ENCODE data around the gene MARK2.
A peak's percentile ranks its signal among the peaks of the same experiment; 100 is the strongest.
"Not testable (repeated sequence)": the region's sequence is repeated elsewhere in the genome, so short reads cannot be mapped to it uniquely, and the experiment has no call there.

The MARK2 gene

DNA sequence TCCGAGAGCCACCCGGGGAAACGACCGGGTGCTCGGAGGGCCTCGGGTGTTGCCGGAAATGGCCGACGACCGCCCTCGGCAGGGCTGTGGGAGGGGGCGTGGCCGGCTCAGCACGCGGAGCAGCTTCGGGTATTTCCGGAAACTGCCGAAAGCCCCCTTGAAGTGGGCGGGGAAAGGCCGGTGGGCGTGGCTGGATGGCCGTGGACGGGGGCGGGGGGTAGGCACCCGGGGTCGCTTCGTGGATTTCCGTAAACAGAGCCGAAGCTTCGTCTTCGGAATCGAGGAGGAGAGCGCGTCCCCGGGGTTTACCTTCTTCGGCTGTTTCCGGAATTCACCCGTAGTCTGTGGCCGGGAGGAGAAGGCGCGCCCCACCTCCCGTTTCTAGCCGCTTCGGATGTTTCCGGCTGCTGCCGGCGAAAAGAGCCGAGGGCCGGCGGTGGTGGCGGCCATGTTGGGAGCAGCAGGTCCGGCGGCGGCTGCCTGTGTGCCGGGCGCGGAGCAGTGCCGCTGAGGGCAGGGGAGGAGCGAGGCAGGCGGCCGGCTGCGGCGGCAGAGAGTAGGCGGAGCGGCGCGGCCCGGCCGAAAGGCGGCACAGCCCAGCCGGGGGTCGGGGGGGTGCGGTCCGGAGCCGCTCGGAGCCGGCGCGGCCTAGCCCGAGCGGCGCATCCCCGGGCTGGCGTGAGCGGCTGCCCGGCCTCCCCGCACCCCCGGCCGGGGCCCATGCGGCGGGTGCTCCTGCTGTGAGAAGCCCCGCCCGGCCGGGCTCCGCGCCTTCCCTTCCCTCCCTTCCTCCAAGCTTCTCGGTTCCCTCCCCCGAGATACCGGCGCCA, at the start of gene MARK2:
TSS of gene MARK2 (plus strand) at position 433 of the 830 bp plus-strand sequence. CDS start at position 830, 397 bp downstream.
- peak; percentile 99 for DNase-seq (ENCODE audit: low spot score)

DNA sequence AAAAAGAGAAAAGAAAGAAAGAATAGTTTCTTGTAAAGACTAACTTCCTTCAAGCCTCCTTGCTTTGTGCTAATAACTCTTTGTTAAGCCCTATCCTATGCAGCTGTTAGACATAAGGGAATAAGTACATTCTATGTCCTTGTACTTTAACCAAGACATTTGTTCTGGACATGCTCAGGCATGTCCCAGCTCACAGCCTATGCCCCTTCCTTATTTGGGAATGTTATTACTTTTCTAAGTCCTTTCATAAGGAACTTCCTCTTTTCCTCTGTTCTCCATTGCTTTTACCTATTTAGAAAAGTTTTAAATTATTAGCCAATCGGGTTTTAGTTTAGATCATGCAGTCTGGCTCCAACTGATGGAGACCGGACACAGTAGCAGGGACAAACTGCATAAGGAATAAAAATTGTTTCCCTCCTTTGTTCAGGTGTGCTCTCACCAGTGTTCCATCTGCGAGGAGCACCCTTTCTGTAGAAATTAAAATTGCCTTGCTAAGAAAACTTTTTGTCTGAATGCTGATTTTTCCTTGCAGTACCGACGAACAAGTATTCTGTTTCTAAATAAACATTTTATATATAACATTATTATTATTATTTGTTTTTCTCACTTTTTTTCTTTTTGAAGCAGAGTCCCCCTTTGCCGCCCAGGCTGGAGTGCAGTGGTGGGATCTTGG, 47.3 kb upstream of the MARK2 start:
- no peak for DNase-seq (ENCODE audit: low spot score)

DNA sequence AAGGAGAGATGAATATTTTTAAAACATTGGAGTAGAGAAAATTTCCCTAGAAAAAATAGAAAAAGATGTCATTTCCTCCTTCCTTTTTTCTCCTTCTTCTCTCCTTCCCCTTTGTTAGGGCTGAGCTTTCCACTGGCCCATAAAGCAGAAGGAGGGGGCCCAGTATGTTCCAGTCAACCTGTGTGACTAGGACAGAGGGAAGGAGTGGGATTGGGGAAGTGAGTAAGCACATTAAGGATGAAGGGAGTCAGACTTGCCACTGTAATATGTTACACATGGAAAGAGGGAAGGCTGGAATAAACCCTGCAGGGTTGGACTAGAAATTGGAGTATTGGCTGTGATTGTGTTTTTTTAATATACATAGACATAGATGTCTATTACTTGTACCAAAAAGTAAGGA, 45.7 kb upstream of the MARK2 start:
- no peak for DNase-seq (ENCODE audit: low spot score)

DNA sequence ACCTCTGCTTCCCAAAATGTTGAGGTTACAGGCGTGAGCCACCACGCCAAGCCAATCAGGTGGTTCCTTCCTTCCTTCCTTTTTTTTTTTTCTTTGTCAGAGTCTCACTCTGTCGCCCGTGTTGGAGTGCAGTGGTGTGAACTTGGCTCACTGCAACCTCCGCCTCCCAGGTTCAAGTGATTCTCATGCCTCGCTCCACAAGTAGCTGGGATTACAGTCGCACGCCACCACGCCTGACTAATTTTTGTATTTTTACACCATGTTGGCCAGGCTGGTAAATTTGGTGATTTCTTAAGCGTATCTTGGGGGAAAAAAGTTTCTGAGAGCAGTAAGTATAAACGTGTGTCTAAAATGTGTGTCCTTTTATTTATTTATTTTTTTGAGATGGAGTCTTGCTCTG, 43.8 kb upstream of the MARK2 start:
- no peak for DNase-seq (ENCODE audit: low spot score)

DNA sequence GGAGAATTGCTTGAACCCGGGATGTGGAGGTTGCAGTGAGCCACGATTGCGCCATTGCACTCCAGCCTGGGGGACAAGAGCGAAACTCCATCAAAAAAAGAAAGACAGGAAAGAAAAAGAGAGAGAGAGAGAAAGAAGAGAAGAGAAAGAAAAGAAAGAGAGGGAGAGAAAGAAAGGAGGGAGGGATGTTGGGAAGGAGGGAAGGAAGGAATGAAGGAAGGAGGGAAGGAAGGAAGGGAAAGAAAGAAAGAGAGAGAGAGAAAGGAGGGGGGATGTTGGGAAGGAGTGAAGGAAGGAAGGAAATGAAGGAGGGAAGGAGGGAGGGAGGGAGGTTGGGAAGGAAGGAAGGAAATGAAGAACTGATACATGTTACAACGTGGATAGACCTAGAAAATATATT, 38.0 kb upstream of the MARK2 start:
- DNase-seq (ENCODE audit: low spot score) = no peak

DNA sequence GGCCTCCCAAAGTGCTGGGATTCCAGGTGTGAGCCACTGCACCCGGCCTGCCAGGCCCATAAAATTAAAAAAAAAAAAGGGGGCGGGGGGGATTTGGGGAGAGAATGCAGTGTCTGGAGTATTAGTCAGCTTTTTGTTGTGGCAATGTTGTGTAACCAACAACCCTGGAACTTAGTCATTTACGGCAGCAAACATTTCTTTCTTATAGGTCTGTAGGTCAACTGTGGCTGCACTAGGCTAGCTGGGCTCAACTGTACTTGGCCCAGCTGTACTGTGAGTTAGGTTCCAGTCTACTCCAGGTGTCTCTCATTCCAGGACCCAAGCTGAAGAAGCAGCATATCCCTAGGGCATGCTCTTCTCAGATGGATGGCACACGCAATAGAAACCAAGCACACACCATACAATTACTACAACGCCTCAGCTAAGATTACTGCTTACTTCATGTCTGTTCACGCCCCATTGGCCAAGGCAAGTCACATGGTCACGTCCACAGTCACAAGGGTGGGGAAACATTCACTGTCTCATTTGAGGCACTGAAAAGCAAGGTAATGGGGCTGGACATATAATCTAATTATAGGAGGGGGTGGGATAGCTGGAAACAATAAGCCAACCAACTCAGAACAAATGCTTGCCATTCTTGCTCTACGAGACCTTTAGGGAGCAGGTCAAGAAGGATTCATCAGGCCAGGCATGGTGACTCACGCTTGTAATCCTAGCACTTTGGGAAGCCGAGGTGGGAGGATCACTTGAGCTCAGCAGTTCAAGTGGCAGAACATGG, 36.1 kb upstream of the MARK2 start:
- peak; percentile 43 for DNase-seq (ENCODE audit: low spot score)

DNA sequence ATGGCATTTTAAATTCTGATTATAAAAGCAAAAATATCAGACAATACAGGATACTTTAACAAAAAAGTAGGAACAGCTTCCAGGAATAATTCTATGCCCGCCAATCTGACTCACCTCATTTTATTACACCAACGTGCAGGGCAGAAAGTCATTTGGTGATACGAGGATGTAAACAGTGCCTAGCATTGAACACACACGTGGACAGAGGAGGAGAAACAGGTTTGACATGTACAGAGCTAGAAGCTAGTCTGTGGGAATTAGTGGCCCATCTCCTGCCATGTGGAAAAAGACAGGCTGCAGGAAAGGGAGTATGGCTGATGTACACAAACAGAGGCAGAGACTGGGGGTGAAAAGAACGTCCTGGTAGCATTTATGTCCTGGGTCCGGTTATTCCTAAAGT, 34.7 kb upstream of the MARK2 start:
- DNase-seq (ENCODE audit: low spot score) = no peak

DNA sequence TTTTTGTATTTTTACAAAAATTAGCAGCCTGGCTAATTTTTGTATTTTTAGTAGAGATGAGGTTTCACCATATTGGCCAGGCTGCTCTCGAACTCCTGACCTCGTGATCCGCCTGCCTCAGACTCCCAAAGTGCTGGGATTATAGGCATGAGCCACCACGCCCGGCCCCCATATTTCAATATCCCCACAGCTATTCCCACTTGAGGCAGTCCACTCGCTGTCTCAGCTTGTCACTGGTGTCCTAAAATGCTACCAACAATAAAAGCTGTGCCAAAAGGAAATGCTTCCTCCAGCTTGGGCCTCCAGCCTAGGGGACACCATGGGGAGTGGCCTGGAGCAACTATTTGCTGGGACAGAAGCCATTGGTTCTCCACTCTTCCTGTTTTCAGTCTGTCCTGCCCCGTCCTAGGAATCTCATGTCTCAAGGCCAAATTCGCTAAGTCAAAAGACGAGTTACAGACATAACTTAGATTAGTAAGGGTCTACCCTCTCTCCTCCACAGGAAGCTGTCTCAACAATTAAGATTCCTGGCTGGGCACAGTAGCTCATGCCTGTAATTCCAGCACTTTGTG, 33.0 kb upstream of the MARK2 start:
- DNase-seq (ENCODE audit: low spot score) = peak; percentile 39

DNA sequence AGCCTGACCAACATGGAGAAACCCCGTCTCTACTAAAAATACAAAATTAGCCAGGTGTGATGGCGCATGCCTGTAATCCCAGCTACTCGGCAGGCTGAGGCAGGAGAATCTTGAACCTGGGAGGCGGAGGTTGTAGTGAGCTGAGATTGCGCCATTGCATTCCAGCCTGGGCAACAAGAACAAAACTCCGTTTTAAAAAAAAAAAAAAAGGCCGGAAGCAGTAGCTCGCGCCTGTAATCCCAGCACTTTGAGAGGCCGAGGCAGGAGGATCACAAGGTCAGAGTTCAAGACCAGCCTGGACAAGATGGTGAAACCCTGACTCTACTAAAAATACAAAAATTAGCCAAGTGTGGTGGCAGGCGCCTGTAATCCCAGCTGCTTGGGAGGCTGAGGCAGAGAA, 28.5 kb upstream of the MARK2 start:
- not testable (repeated sequence) for DNase-seq (ENCODE audit: low spot score)

DNA sequence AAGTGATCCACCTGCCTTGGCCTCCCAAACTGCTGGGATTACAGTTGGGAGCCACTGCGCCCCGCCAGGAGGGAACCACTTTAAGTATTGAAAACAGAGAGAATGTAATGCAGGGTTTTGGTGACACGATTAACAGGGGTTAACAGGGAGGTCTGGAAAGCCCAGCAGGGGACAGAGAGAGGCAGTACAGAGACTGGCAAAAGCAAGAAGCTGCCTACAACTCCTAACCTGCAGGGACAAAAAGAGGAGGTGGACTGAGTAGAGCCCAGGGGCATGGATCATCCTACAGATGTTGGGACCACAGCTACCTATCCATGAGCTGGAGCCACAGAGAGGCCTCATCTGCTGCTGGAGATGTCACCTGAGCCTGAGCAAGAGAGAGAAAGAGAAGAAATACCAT, 27.4 kb upstream of the MARK2 start:
- DNase-seq (ENCODE audit: low spot score) = no peak

DNA sequence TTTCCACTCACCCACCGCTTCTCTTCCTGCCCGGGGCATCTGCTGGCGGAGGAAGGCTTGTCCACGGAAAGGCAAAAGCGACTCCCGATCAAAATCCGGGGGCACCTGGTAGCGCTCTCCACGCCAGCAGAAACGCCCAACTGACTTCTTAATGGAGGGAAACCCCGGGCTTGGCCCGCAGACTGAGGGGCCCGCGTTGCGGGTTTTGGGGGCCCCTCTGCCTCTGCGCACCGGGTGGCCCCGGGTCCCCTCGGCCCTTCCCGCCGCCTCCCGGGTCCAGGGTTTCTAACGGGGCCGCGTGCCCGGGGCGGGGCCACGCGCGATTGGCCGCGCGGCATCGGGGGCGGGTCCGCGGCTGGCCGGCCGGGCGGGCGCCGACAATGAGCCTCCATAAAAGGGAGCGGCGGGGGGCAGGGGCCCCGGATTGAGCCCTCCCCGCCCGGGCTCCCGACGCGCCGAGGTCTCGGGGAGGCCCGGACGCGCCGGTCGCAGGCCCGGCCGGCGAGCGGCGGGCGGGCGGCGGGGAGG, 25.8 kb upstream of the MARK2 start, which contains the start of gene SPINDOC:
TSS of gene SPINDOC (plus strand) at position 422 of the 528 bp plus-strand sequence. CDS start 231 bp downstream, outside the sequence.
- peak; percentile 95 for DNase-seq (ENCODE audit: low spot score)

DNA sequence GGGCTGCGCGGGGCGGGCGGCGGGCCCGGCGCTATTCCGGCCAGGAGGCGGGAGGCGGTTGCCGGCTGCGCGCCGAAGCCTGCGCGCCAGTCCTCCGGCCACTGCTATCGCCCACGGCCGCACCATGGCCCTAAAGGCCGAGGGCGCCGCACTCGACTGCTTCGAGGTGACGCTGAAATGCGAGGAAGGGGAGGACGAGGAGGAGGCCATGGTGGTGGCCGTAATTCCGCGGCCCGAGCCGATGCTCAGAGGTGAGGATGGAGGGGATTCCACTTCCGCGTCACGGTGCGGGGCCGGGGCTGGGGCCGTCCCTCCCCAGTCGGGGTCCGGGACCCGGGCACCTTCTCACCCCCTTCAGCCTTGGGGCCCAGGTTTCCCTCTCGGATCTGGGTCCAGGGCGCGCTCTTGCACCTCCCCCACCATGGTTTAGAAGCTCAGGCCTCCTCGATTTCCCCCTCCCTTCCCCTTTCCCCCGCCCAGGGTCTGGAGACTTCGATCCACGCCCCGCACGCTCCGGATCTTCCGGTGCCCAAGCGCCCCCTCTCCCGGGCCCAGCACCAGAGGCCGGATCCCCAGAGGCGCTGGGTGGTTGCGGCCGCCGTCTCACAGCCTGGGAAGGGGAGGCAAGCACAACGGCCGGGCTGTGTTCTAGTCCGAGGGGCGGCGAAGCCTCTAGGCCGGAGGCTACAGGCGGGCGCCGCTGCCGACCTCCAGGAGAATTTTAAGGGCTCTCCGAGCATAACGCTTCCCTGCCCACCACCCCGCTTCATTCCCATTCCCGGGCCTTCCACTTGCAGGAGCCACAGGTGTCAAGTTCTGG, 25.1 kb upstream of the MARK2 start:
- peak; percentile 57 for DNase-seq (ENCODE audit: low spot score)

DNA sequence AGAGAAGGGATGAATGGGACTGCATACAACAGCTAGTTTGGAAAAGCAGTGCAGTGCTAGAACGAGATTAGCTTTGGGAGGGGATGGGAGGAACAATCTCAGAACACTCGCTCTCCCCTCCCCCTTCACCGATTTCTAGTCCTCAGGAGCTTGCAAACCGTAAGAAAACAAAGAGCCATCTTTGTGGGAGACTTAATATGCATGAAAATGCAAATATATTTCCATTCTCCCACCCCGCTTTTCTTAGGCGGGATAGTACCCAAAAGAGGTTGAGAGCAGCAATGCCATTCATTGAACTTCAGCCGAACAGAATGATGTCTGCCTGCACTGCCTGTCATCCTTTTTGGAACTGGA, 24.6 kb upstream of the MARK2 start:
- DNase-seq (ENCODE audit: low spot score) = no peak

DNA sequence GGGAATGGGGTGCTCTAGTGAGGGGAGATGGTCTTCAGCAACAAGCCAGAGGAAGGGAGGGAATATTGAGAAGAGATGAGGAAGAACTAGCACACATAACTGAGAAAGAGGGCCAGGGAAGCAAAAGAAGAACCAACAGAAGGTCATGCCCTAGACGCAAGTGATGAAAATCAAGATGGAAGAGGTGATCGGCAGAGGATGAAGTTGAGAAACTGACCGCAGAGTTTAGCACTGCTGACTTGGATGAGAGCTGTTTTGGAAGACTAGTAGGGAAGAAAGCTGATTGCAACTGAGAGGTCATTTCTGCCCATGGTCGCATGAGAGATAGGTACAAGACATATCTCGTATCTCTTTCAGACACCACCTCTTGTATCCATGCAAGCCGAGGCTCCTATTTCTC, 22.7 kb upstream of the MARK2 start:
- no peak for DNase-seq (ENCODE audit: low spot score)

DNA sequence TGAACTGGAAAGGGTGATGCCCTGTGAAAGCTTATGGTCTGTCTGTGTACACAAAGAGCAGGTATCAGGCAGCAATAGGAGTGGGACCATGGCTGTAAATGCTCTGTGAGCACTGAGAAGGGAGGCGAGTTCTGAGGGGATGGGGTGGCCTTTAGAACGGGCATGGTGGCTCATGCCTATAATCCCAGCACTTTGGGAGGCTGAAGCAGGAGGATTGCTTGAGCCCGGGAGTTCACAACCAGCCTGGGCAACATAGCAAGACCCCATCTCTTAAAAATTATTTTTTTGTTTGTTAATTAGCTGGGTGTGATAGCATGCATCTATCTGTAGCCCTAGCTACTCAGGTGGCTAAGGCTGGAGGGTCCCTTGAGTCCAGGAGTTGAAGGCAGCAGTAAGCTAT, 22.2 kb upstream of the MARK2 start:
- DNase-seq (ENCODE audit: low spot score) = no peak

DNA sequence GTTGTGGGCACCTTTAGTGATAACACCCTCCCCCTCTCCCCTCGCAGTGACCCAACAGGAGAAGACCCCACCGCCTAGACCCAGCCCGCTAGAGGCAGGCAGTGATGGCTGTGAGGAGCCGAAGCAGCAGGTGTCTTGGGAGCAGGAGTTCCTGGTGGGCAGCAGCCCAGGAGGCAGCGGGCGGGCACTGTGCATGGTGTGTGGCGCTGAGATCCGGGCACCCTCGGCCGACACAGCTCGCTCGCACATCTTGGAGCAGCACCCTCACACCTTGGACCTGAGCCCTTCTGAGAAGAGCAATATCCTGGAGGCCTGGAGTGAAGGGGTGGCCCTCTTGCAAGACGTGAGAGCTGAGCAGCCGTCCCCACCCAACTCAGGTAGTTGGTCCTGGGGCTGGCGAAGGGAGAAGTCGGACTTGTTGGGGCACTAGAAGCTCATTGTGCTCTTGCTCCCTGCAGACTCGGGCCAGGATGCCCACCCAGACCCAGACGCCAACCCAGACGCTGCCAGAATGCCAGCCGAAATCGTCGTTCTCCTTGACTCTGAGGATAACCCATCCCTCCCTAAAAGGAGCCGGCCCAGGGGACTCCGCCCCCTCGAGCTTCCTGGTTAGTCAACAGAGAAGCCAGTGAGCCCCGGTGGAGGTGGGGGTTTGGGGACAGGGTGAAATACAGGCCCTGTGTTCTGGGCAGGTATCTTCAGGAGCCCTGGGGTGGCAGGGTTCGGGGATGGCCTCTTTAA, 21.0 kb upstream of the MARK2 start:
- DNase-seq (ENCODE audit: low spot score) = no peak

DNA sequence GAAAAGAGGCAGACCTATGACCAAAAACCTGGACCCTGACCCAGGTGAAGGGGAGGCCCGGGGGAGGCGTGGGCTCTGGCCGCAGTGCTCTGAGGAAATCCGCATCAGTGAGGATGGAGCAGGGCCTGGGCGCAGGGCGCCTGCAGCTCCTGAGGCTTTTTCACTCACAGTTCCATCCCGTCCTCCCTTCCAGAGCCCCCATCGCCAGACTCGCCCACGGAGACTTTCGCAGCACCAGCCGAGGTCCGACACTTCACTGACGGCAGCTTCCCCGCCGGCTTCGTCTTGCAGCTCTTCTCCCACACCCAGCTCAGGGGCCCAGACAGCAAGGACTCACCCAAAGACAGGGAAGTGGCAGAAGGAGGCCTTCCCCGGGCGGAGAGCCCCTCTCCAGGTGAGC, 20.3 kb upstream of the MARK2 start:
- DNase-seq (ENCODE audit: low spot score) = no peak

DNA sequence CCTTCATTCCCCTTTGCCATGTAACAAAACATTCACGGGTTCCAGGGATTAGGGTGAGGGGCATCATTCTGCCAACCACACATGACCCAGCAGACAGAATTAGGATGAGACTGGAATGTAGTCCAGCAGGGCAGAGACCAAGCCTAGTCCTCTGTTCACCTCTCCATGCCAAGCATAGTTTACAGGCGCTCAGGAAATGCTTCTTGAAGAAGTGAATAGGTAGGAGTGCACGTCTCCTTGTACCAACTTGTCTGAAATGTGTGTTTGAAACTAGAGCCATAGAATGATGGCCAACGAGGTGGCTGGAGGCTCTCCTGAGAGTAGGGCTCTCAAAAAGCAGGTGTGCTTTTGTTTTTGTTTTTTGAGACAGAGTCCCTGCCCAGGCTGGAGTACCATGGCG, 17.5 kb upstream of the MARK2 start:
- no peak for DNase-seq (ENCODE audit: low spot score)

DNA sequence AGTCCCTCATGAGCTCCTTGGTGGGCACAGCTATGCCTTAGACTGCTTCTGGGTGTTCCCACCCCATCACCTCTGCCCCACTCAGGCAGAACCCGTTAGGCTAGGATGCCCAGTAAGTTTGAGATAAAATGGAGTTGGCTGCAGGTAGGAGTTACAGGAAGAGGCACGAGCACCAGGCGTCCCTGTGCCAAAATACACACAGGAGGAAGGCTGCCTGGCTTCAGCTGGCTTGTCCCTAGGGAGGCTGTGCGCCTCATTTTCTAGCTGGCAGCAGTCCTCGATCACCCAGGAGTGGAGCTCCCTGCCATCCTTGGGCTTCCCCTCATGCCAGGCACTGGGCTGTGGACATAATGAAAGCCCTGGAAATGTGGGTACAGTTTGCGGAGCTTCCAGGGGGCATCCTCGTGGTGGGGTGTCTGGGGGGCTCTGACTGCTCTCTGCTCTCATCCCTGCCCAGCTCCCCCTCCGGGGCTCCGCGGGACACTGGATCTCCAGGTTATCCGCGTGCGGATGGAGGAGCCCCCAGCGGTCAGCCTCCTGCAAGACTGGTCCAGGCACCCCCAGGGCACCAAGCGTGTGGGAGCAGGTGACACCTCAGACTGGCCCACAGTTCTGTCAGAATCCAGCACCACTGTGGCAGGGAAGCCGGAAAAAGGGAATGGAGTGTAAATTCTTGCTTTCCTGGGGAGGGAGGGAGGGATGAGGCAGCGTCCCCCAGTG, 12.3 kb upstream of the MARK2 start:
- DNase-seq (ENCODE audit: low spot score) = no peak

Data from AG08395 (cell line).